H1 (cell line): Measurements from ENCODE around the gene SPATA19. TPM values are rescaled to one million over a fixed set of nuclear protein-coding genes. Genes with fewer than 3 reads are reported as not detected.

Experiments
- EP300 ChIP-seq, 2 experiments: IDR thresholded peaks; 1 replicate in 1 of 2; 2 replicates in 1 of 2; pipeline ENCODE4 v1.6.1; 2011 to 2012; ENCODE audit warnings: low read depth in 2 of 2, low read length in 2 of 2, mild to moderate bottlenecking in 2 of 2, borderline replicate concordance in 1 of 2, inconsistent platforms in 1 of 2, moderate library complexity in 1 of 2
- GTF2F1 ChIP-seq: IDR thresholded peaks from 2 replicates; pipeline ENCODE4 v1.6.1; 2012; ENCODE audit warnings: low read depth, low read length, improper control_type of control experiment, borderline replicate concordance
- HDAC2 ChIP-seq, 2 experiments: fragments of 300-600 bp in 1 of 2; sonication (generic) in 1 of 2; IDR thresholded peaks; 2 replicates each; pipeline ENCODE4 v1.6.1; 2011 to 2012; ENCODE audit warnings: low read depth in 2 of 2, low read length in 2 of 2, mild to moderate bottlenecking in 2 of 2, moderate library complexity in 2 of 2, borderline replicate concordance in 1 of 2, inconsistent platforms in 1 of 2
- POLR2A ChIP-seq, 2 experiments: IDR thresholded peaks; 1 replicate in 1 of 2; 2 replicates in 1 of 2; pipeline ENCODE4 v1.6.1; 2011; ENCODE audit warnings: low read depth in 2 of 2, low read length in 2 of 2, mild to moderate bottlenecking in 2 of 2; ENCODE audit errors: control extremely low read depth in 1 of 2
- RAD21 ChIP-seq, 2 experiments: IDR thresholded peaks in 1 of 2; conservative IDR thresholded peaks in 1 of 2; 2 replicates each; pipeline ENCODE4 v1.6.1; 2011; ENCODE audit warnings: low read depth in 2 of 2, low read length in 2 of 2, improper control_type of control experiment in 1 of 2, inconsistent platforms in 1 of 2, mild to moderate bottlenecking in 1 of 2, moderate library complexity in 1 of 2
- SIRT6 ChIP-seq: IDR thresholded peaks from one replicate; pipeline ENCODE4 v1.7.1; 2012; ENCODE audit warnings: low read length, inconsistent platforms
- TAF1 ChIP-seq: IDR thresholded peaks from 2 replicates; pipeline ENCODE4 v1.6.1; 2011; ENCODE audit warnings: mild to moderate bottlenecking, low read depth, low read length
- polyA plus RNA-seq, 7 experiments: library from polyadenylated mRNA; depleted of rRNA in 3 of 7; stranded (reverse) in 5 of 7; unstranded in 2 of 7; fragments of >200 nt in 5 of 7; fragments of 200-250 nt in 2 of 7; gene quantifications; 1 replicate in 5 of 7; 2 replicates in 1 of 7; 4 replicates in 1 of 7; pipeline versions ENCODE4 v1.2.1 to v1.2.3, GENCODE V29; 2011 to 2013; ENCODE audit warnings: missing spikeins in 2 of 7, mixed read lengths in 2 of 7
- total RNA-seq: library from RNA; stranded (reverse); fragmentation: NEBNext Ultra II Directional; extraction: Animal tissue kit (Norgen Biotek cat#: 25700); gene quantifications from 2 replicates; pipeline ENCODE4 v1.2.1, GENCODE V29; 2021
- TF ChIP-seq, protein P1 (sequence below): IDR thresholded peaks from 2 replicates; pipeline ENCODE4 v1.6.1; 2011; ENCODE audit warnings: low read length, improper control_type of control experiment
- TF ChIP-seq, protein P2 (sequence below): IDR thresholded peaks from 2 replicates; pipeline ENCODE4 v1.6.1; 2012; ENCODE audit warnings: inconsistent platforms

SPATA19 gene
- total and polyA plus RNA-seq, 2 of the 8 experiments (the other 6 are each of a cell fraction or from before 2014, with no cell fraction given) = not detected

DNA sequence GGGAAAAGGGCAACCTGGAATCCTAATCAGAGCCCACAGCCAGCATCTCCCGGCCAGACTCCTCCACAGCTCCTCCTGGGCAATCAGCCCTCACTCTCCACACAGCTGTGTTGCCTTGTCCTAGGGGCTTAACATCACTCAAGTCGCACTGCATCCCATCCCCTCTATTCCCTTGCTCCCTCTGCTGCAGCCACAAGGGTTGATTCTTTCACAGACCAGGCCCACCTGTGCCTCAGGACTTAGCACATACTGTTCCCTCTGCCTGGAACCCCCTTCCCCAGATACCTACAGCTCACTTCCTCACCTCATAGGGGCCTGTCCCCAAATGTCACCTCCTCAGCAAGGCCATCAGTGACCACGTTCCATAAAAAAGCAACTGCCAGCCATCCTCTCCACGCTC lies 18.4 kb downstream of the SPATA19 start (continued):
- no peak for TF ChIP-seq RAD21 (IDR thresholded peaks at IDR 0.05 in 1 of 2, conservative IDR thresholded peaks at IDR 0.05 in 1 of 2; ENCODE audit: low read depth in 2 of 2, low read length in 2 of 2)
- no peak for TF ChIP-seq GTF2F1
- TF ChIP-seq HDAC2 (IDR thresholded peaks at IDR 0.05; ENCODE audit: borderline replicate concordance in 1 of 2, low read depth in 2 of 2, low read length in 2 of 2) = no peak
- TF ChIP-seq, protein P1, sequence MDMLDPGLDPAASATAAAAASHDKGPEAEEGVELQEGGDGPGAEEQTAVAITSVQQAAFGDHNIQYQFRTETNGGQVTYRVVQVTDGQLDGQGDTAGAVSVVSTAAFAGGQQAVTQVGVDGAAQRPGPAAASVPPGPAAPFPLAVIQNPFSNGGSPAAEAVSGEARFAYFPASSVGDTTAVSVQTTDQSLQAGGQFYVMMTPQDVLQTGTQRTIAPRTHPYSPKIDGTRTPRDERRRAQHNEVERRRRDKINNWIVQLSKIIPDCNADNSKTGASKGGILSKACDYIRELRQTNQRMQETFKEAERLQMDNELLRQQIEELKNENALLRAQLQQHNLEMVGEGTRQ = no peak
- TF ChIP-seq POLR2A (IDR thresholded peaks at IDR 0.05; ENCODE audit: control extremely low read depth in 1 of 2, low read depth in 2 of 2, low read length in 2 of 2) = no peak
- TF ChIP-seq SIRT6 = no peak
- TF ChIP-seq, protein P2, sequence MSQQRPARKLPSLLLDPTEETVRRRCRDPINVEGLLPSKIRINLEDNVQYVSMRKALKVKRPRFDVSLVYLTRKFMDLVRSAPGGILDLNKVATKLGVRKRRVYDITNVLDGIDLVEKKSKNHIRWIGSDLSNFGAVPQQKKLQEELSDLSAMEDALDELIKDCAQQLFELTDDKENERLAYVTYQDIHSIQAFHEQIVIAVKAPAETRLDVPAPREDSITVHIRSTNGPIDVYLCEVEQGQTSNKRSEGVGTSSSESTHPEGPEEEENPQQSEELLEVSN = no peak
- TF ChIP-seq EP300 (IDR thresholded peaks at IDR 0.05; ENCODE audit: borderline replicate concordance in 1 of 2, low read depth in 2 of 2, low read length in 2 of 2) = no peak
- TF ChIP-seq TAF1 = no peak
